WERI-Rb-1 (cell line): ENCODE results near the gene BIVM.

Experiments used
- DNase-seq: peaks from one replicate; pipeline ENCODE4 v3.0.0-alpha.2; 2020
- H3K27ac ChIP-seq: fragments of 250-450 bp; sonication (Bioruptor Pico); 2 replicates; pipeline ENCODE4 v1.5.1; 2020; ENCODE audit warnings: mild to moderate bottlenecking, moderate library complexity
- H3K27me3 ChIP-seq: fragments of 250-450 bp; sonication (Bioruptor Pico); 2 replicates; pipeline ENCODE4 v1.5.1; 2021; ENCODE audit warnings: mild to moderate bottlenecking, low read depth, moderate library complexity; ENCODE audit not compliant: insufficient read depth, severe bottlenecking
- H3K36me3 ChIP-seq: fragments of 250-450 bp; sonication (Bioruptor Pico); 2 replicates; pipeline ENCODE4 v1.5.1; 2020; ENCODE audit warnings: mild to moderate bottlenecking, moderate library complexity
- H3K4me3 ChIP-seq: 2 replicates; pipeline ENCODE4 v1.5.1; 2011; ENCODE audit warnings: low read depth, mild to moderate bottlenecking, control low read depth, low read length
- H3K9me3 ChIP-seq: fragments of 250-450 bp; sonication (Bioruptor Pico); 2 replicates; pipeline ENCODE4 v1.5.1; 2021; ENCODE audit warnings: mild to moderate bottlenecking, moderate library complexity; ENCODE audit not compliant: severe bottlenecking
- CTCF ChIP-seq: IDR thresholded peaks from 2 replicates; pipeline ENCODE4 v1.5.1; 2011; ENCODE audit warnings: low read depth, mild to moderate bottlenecking, control low read depth, inconsistent platforms, low read length

The BIVM gene

DNA sequence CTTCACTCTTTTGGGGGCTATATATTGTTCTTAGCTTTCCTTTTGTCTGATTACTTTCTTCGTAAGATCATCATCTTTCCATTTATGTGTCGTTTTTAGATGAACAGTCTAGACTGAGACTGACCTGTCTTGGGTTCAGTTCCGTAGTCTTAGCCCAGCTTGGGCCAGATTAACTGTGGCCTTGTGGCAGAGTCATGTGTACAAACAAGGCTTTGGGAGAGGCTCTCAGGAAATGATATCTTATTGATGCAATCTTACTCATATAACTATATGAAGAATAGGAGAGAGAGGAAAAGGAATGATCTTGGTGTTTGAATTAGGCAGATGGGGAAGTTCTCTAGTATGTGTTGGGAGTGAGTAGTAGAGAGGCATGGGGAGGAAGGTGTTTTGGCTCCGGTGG is 40.1 kb downstream of the BIVM start:
- Histone ChIP-seq H3K27me3 (no peaks in the 10 kb centered on the region), H3K27ac (no peak overlapping the region), H3K4me3 (no peak overlapping the region), H3K9me3 (no peaks in the 10 kb centered on the region), H3K36me3 (peaks cover 59% of the 10 kb centered on the region)
- DNase-seq, result no peak
- no peak for TF ChIP-seq CTCF

DNA sequence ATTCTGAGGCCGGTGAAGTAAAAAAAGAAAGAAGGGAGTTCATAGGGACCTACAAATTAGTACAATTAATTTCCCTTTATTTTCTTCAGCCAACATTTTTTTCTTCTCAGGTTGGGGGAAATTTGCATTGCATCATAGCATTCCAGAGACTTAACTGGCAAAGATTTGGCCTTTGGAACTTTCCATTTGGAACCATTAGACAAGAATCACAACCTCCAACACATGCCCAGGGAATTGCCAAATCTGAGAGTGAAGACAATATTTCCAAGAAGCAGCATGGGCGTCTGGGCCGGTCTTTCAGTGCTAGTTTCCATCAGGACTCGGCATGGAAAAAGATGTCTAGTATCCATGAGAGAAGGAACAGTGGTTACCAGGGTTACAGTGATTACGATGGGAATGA is 40.5 kb downstream of the BIVM start:
- TF ChIP-seq CTCF, result no peak
- no peak for DNase-seq
- no peaks in the 10 kb centered on the region for H3K27me3 ChIP-seq
- H3K27ac ChIP-seq, result no peak overlapping the region
- no peak overlapping the region for H3K4me3 ChIP-seq
- H3K9me3 ChIP-seq, result no peaks in the 10 kb centered on the region
- peaks cover 57% of the 10 kb centered on the region for H3K36me3 ChIP-seq

DNA sequence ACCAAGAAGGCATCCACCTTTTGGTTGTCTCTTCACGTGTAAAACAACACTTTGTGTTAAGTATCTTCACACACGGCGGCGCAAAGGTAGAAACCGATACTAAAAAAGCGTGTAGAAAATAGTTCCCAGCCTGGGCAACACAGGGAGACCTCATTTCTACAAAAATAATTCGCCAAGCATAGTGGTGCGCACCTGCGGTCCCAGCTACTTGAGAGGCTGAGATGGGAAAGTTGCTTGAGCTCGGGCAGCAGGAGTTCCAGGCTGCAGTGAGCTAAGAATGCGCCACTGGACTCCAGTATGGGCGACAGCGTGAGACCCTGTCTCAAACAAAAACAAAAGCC is 46.3 kb downstream of the BIVM start:
- Histone ChIP-seq H3K4me3 (peak overlapping the region; percentile 94), H3K9me3 (no peaks in the 10 kb centered on the region), H3K36me3 (peaks cover 11% of the 10 kb centered on the region), H3K27ac (peak overlapping the region; percentile 87), H3K27me3 (no peaks in the 10 kb centered on the region)
- DNase-seq, result no peak
- TF ChIP-seq CTCF, result no peak

GRCh38 chr13:102845630-102846260 is 46.8 kb downstream of the BIVM start, which contains the start of gene ERCC5:
ERCC5 (plus strand) TSS chr13:102846032; CDS start chr13:102846267, 235 bp downstream.
- H3K4me3 ChIP-seq, result peak within 1 kb of the TSS; percentile 94
- H3K36me3 ChIP-seq, result peaks cover 10% of the 10 kb centered on the region
- peak within 1 kb of the TSS; percentile 87 for H3K27ac ChIP-seq
- peak; percentile 100 for DNase-seq
- no peaks in the 10 kb centered on the region for H3K27me3 ChIP-seq
- no peaks in the 10 kb centered on the region for H3K9me3 ChIP-seq
- peak; percentile 56 for TF ChIP-seq CTCF

- DNase-seq, result peak; percentile 54
- Histone ChIP-seq H3K4me3 (peak overlapping the region; percentile 94), H3K9me3 (no peaks in the 10 kb centered on the region), H3K27me3 (no peaks in the 10 kb centered on the region), H3K27ac (peak overlapping the region; percentile 87), H3K36me3 (peaks cover 7% of the 10 kb centered on the region)
- no peak for TF ChIP-seq CTCF
These were observed 47.5 kb downstream of the BIVM start for GRCh38 chr13:102846261-102847015.
